Fibroblast of lung (primary cell): ENCODE measurements around the gene ARHGAP21.

Experiments
- EZH2 ChIP-seq: IDR thresholded peaks from 2 replicates; pipeline ENCODE4 v1.5.1; 2012; ENCODE audit warnings: low read length, control low read depth, mild to moderate bottlenecking; ENCODE audit errors: missing control alignments
- TF ChIP-seq, protein P1 (sequence below), 2 donors: IDR thresholded peaks in 1 of 2; conservative IDR thresholded peaks in 1 of 2; 1 replicate in 1 of 2; 2 replicates in 1 of 2; pipeline ENCODE4 v1.5.1; 2011 to 2012; ENCODE audit warnings: low read length in 2 of 2, control low read depth in 1 of 2, inconsistent platforms in 1 of 2, low read depth in 1 of 2, mild to moderate bottlenecking in 1 of 2

DNA sequence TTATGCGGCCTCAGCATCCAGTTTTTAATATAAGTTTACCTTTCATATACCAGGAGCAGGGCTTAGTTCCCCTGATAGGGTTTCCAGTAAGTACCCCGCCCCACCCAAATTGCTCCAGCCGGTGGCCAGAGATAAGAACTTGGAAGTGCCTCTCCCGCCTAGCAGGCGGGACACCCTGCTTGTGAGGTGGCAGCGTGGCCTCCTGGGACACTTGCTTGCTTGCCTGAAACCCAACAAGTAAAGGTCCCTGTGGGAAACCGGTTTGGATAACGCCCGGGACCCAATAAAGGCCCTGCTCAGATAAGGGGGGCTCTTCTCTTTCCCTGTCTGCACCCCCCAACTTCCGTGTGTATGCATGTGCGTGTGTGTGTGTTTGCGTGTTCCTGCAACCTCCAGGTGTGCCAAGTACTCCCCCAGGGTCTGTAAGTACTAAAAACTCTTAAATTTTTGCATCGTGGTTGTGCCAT, 154.3 kb downstream of the ARHGAP21 start:
- TF ChIP-seq, protein P1, sequence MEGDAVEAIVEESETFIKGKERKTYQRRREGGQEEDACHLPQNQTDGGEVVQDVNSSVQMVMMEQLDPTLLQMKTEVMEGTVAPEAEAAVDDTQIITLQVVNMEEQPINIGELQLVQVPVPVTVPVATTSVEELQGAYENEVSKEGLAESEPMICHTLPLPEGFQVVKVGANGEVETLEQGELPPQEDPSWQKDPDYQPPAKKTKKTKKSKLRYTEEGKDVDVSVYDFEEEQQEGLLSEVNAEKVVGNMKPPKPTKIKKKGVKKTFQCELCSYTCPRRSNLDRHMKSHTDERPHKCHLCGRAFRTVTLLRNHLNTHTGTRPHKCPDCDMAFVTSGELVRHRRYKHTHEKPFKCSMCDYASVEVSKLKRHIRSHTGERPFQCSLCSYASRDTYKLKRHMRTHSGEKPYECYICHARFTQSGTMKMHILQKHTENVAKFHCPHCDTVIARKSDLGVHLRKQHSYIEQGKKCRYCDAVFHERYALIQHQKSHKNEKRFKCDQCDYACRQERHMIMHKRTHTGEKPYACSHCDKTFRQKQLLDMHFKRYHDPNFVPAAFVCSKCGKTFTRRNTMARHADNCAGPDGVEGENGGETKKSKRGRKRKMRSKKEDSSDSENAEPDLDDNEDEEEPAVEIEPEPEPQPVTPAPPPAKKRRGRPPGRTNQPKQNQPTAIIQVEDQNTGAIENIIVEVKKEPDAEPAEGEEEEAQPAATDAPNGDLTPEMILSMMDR (conservative IDR thresholded peaks at IDR 0.05 in 1 of 2, IDR thresholded peaks at IDR 0.05 in 1 of 2; ENCODE audit: low read depth in 1 of 2, low read length in 2 of 2) = no peak
- TF ChIP-seq EZH2 = no peak
